GM18519 (cell line): Measurements from ENCODE around the gene DUSP19.
A peak's percentile ranks its signal among the peaks of the same experiment; 100 is the strongest.

Experiments
- ATAC-seq: cut with Tn5 transposase; IDR thresholded peaks from one replicate; pipeline ENCODE4 v1.9.1; 2021; ENCODE audit warnings: mild to moderate bottlenecking, moderate library complexity; ENCODE audit not compliant: unreplicated experiment, low FRiP score

The DUSP19 gene

DNA sequence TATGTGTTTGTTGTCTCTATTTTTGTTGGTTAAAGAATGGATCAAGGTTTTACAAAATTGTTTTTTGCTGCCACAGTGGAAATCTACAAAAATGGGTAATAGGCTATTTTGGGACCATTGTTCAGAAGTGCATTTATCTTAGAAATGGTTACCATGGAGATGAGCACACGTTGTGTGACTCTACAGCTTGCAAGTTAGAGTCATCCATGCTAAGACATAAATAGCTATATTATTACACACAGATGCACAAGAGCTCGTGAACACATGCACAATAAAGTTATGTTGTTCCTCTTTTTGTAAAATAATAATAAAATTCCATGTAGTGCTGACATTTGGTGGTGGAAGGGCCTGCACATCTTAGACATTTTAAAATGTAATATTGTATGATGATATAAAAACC is 15.5 kb upstream of the DUSP19 start:
- ATAC-seq: peak; percentile 97

DNA sequence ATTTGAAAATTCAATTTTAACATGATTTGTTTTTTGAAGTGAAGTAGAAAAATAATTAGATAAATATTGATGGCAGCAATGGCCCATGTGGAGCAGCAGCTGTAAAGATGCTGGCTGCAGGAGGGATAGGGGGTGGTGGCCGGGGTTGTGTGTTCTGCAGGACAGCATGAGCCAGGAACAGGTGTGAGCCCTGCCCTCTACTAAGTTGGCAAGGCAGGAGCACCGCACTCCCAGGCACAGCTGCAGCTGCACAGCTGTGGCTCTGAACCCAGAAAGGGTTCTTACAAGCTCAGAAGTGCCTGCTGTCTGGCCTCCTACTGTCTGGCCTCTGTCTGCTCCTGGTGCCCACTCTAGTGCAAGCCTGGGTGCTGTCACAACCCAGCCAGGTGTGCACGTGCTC is 10.0 kb upstream of the DUSP19 start:
- no peak for ATAC-seq

DNA sequence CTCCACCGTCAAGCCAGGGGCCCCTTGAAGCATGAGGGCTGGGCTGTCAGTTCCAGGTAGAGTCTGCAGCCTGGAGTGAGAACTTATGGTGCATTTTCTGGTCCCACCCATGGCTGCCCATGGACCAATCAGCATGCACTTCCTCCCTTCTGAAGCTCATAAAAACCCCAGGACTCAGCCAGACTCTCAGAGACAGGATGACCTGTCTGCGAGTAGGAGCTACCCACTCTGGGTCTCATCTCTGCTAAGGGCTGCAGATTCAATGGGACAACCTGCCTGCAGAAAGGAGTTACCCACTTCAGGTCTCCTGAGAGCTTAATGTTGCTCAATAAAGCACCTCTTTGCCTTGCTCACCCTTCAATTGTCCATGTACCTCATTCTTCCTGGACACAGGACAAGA is 9.4 kb upstream of the DUSP19 start:
- no peak for ATAC-seq

GRCh38 chr2:183070942-183071844 is 7.4 kb upstream of the DUSP19 start:
- ATAC-seq: no peak

GRCh38 chr2:183072177-183072576 is 6.4 kb upstream of the DUSP19 start:
- no peak for ATAC-seq

- ATAC-seq: peak; percentile 23
These were observed 434 bp upstream of the DUSP19 start for GRCh38 chr2:183078163-183078463.

GRCh38 chr2:183079139-183079775 is 710 bp downstream of the DUSP19 start:
- peak; percentile 22 for ATAC-seq

- ATAC-seq: no peak
These were observed 3.4 kb downstream of the DUSP19 start for GRCh38 chr2:183081911-183082310.

- ATAC-seq: no peak
These were observed 9.5 kb downstream of the DUSP19 start for GRCh38 chr2:183088061-183088460.

DNA sequence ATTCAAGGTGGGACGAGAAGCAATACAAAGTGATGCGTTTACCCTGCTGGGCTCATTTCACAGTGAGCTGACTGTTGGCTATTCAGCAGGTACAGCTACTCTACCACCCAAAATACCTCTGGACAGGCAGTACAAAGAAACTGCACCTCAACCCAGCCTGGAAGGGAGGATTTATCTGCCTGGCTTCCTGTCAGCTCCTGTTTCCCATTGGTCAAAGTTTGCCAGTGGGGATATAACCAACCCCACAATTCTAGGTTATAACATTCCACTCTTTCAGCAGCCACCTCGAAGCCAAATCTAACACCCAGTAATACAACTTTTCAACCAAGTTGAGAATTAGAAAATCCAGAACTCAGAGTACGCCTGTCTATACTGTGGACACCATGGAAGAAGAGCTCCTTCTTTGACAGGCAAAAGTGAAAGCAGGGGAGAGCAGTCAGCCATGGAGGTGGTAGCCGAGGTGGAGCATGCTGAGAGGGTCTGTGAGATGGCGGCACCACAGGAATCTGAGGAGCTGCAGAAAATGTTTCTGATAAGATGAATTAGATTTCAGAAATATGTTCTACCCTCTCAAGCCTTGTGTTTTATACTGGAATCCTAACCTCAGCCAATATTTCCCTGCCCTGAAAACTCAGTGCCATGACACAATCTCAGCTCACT is 10.8 kb downstream of the DUSP19 start:
- ATAC-seq: no peak

- no peak for ATAC-seq
These were observed 12.9 kb downstream of the DUSP19 start for GRCh38 chr2:183091318-183091953.

DNA sequence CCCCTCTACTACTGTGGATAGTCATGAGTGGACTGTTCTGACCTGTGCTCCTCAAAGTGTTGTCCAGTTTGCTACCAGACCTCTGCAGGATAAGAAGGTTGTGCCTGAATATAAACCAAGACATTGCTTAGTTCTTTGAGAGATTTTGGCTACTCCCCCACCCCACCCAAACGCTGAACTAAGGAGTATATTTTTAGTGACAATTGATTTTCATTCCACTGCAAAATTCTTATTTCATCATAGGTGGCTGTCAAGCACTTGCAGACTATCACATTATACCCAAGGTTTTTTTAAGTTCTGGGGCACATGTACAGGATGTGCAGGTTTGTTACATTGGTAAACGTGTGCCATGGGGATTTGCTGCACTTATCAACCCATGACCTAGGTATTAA is 13.4 kb downstream of the DUSP19 start:
- ATAC-seq: no peak

GRCh38 chr2:183093857-183094657 is 15.5 kb downstream of the DUSP19 start:
- ATAC-seq: peak; percentile 87

GRCh38 chr2:183105402-183106134 is 27.0 kb downstream of the DUSP19 start:
- no peak for ATAC-seq

GRCh38 chr2:183112577-183112976 is 34.0 kb downstream of the DUSP19 start:
- ATAC-seq: no peak

DNA sequence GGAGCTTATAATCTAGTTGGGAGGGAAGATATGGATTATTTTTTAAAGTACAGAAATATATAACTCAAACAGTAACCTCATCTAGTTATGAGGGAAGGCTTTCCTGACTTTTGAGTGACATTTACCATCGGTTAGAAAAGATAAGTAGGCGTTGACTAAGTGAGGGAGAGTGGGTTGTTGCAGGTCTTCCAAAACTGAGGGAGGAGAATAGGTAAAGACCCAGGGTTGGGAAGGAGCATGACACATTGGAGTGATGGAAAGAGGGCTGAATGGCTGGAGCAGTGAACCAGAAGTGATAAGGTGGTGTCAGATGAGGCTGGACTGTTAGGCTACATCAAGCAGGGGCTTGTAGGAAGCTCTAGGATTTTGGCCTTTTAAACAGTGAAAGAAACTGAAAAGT is 35.1 kb downstream of the DUSP19 start:
- ATAC-seq: no peak

DNA sequence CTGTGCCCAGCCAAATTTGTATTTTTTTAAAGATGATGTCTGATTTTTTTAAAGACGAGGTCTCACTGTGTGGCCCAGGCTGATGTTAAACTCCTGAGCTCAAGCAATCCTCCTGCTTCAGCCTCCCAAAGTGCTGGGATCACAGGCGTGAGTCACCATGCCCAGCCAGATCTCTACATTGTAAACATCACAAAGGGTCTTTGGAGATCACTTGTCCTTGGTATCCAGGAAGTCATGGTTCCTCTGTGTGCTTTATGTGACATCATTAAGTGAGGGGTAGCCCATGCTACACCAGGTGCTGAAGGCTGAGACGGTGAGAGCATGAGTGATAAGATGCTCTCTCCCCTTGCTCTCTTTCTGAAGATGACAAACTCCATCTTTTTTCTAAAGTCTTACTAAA is 38.7 kb downstream of the DUSP19 start:
- ATAC-seq: no peak

GRCh38 chr2:183123117-183123958 is 44.8 kb downstream of the DUSP19 start:
- ATAC-seq: no peak

DNA sequence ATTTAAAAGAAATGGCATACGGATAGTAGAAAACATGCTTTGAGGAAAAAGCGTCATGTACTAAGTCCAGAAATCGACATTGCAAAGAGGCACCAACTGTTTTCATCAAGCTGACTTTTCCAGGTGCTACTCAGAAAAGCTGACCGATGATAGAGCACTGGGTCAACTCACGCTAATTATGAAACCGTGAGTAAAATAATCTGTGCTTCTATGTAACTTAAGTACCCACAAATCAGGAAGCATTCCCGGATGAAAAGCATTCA is 45.3 kb downstream of the DUSP19 start:
- peak; percentile 26 for ATAC-seq
